HepG2 (cell line): ENCODE data around the gene MYBPC2. TPM values are rescaled to one million over a fixed set of nuclear protein-coding genes. Genes with fewer than 3 reads are reported as not detected.

Experiments
- ATF1 ChIP-seq: IDR thresholded peaks from 2 replicates; pipeline ENCODE4 v1.6.1; 2016; ENCODE audit warnings: mild to moderate bottlenecking, control low read depth
- BHLHE40 ChIP-seq: IDR thresholded peaks from 2 replicates; pipeline ENCODE4 v1.6.1; 2011; ENCODE audit warnings: low read length, improper control_type of control experiment
- TBP ChIP-seq: sonication (generic); formaldehyde crosslinking; IDR thresholded peaks from 2 replicates; pipeline ENCODE4 v1.5.0; 2020; ENCODE audit warnings: missing genetic modification reagents
- TCF7 ChIP-seq: sonication (generic); IDR thresholded peaks from 2 replicates; pipeline ENCODE4 v1.6.1; 2016; ENCODE audit warnings: antibody characterized with exemption, low read depth
- TRIM24 ChIP-seq: sonication (generic); formaldehyde crosslinking; IDR thresholded peaks from 2 replicates; pipeline ENCODE4 v1.8.0; 2022; ENCODE audit warnings: mild to moderate bottlenecking, missing genetic modification reagents
- ZNF20 ChIP-seq: sonication (generic); formaldehyde crosslinking; IDR thresholded peaks from 2 replicates; pipeline ENCODE4 v1.4.0; 2020; ENCODE audit warnings: mild to moderate bottlenecking, moderate library complexity, missing genetic modification reagents
- ZNF558 ChIP-seq: sonication (generic); formaldehyde crosslinking; IDR thresholded peaks from 2 replicates; pipeline ENCODE4 v1.9.0; 2022; ENCODE audit warnings: mild to moderate bottlenecking, missing genetic modification reagents, borderline replicate concordance
- ZNF563 ChIP-seq: sonication (generic); formaldehyde crosslinking; IDR thresholded peaks from 2 replicates; pipeline ENCODE4 v1.8.0; 2022; ENCODE audit warnings: mild to moderate bottlenecking, moderate library complexity, missing genetic modification reagents
- ZNF704 ChIP-seq: sonication (generic); formaldehyde crosslinking; IDR thresholded peaks from 2 replicates; pipeline ENCODE4 v1.8.1; 2023; ENCODE audit warnings: mild to moderate bottlenecking, inconsistent platforms, moderate library complexity, missing genetic modification reagents, borderline replicate concordance
- ZSCAN9 ChIP-seq: IDR thresholded peaks from 2 replicates; pipeline ENCODE4 v1.6.1; 2016; ENCODE audit warnings: borderline replicate concordance
- polyA plus RNA-seq, 8 experiments: library from polyadenylated mRNA; depleted of rRNA in 3 of 8; stranded (reverse) in 7 of 8; unstranded in 1 of 8; fragments of >200 nt; fragmentation: Illumina TruSeq in 4 of 8; extraction: Trizol in 4 of 8; gene quantifications; 2 replicates each; pipeline versions ENCODE4 v1.2.1 to v1.2.3, GENCODE V29; 2011 to 2016; ENCODE audit warnings: low read depth in 4 of 8, missing spikeins in 1 of 8, mixed read lengths in 1 of 8; ENCODE audit not compliant: insufficient read depth in 1 of 8
- total RNA-seq, 5 experiments: library from RNA; depleted of rRNA; stranded (reverse); fragments of >200 nt; fragmentation: Illumina TruSeq; extraction: Trizol; gene quantifications; 2 replicates each; pipeline ENCODE4 v1.2.3, GENCODE V29; 2016; ENCODE audit warnings: low read depth in 1 of 5
- TF ChIP-seq, protein P1 (sequence below), 2 experiments: sonication (generic) in 1 of 2; formaldehyde crosslinking in 1 of 2; IDR thresholded peaks; 2 replicates each; pipeline versions ENCODE4 v1.4.0 to v1.6.1; 2016 to 2020; ENCODE audit warnings: borderline replicate concordance in 1 of 2, low read depth in 1 of 2, mild to moderate bottlenecking in 1 of 2, missing genetic modification reagents in 1 of 2

MYBPC2 gene
- total and polyA plus RNA-seq, 2 of the 13 experiments (the other 11 are each of a cell fraction or from before 2014, with no cell fraction given), result not detected

GRCh38 chr19:50406156-50406820 lies 26.4 kb upstream of the MYBPC2 start (continued):
- TF ChIP-seq, protein P1, sequence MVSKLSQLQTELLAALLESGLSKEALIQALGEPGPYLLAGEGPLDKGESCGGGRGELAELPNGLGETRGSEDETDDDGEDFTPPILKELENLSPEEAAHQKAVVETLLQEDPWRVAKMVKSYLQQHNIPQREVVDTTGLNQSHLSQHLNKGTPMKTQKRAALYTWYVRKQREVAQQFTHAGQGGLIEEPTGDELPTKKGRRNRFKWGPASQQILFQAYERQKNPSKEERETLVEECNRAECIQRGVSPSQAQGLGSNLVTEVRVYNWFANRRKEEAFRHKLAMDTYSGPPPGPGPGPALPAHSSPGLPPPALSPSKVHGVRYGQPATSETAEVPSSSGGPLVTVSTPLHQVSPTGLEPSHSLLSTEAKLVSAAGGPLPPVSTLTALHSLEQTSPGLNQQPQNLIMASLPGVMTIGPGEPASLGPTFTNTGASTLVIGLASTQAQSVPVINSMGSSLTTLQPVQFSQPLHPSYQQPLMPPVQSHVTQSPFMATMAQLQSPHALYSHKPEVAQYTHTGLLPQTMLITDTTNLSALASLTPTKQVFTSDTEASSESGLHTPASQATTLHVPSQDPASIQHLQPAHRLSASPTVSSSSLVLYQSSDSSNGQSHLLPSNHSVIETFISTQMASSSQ (IDR thresholded peaks at IDR 0.05; ENCODE audit: low read depth), result no peak
- TF ChIP-seq, protein P1 (CRISPR knock-in tag; IDR thresholded peaks at IDR 0.05; ENCODE audit: borderline replicate concordance), result no peak
- no peak for TF ChIP-seq ZNF563
- TF ChIP-seq TRIM24 (CRISPR knock-in tag), result no peak
- no peak for TF ChIP-seq ZNF558 (CRISPR knock-in tag)
- no peak for TF ChIP-seq BHLHE40
- TF ChIP-seq ZNF704, result no peak
- no peak for TF ChIP-seq ZSCAN9 (CRISPR knock-in tag)
- TF ChIP-seq ATF1, result no peak
- no peak for TF ChIP-seq TCF7
- TF ChIP-seq ZNF20, result no peak
- no peak for TF ChIP-seq TBP
